NCI-H2171 treated with DMSO at 0.1 percent for 48 hours (cell line): ENCODE results near the gene TNNT3.
"Not testable (repeated sequence)": the region's sequence is repeated elsewhere in the genome, so short reads cannot be mapped to it uniquely, and the experiment has no call there.

ENCODE experiments used
- DNase-seq: peaks from one replicate; lab custom pipeline; 2025; lab: John Stamatoyannopoulos, UW

TNNT3 gene

GRCh38 chr11:1919391-1920127 lies at the start of gene TNNT3:
TSS of gene TNNT3 (plus strand) at chr11:1919703. CDS start at chr11:1922875, 3,172 bp downstream.
- no peak for DNase-seq

- no peak for DNase-seq
Measured at GRCh38 chr11:1870326-1870696, 49.2 kb upstream of the TNNT3 start.

- DNase-seq = no peak
Measured at GRCh38 chr11:1870721-1871466, 48.6 kb upstream of the TNNT3 start.

- DNase-seq = no peak
Measured at GRCh38 chr11:1871531-1871930, 48.0 kb upstream of the TNNT3 start.

- DNase-seq = no peak
Measured at GRCh38 chr11:1872267-1872985, 47.1 kb upstream of the TNNT3 start.

GRCh38 chr11:1873048-1873812 lies 46.3 kb upstream of the TNNT3 start:
- no peak for DNase-seq

- not testable (repeated sequence) for DNase-seq
Measured at GRCh38 chr11:1873813-1874150, 45.7 kb upstream of the TNNT3 start.

GRCh38 chr11:1874441-1875092 lies 44.9 kb upstream of the TNNT3 start:
- not testable (repeated sequence) for DNase-seq

- no peak for DNase-seq
Measured at GRCh38 chr11:1875093-1875850, 44.2 kb upstream of the TNNT3 start.

GRCh38 chr11:1875851-1876301 lies 43.6 kb upstream of the TNNT3 start:
- DNase-seq = peak; percentile 34

GRCh38 chr11:1876361-1877063 lies 43.0 kb upstream of the TNNT3 start:
- no peak for DNase-seq

- no peak for DNase-seq
Measured at GRCh38 chr11:1877211-1878136, 42.0 kb upstream of the TNNT3 start.

GRCh38 chr11:1878137-1879031 lies 41.1 kb upstream of the TNNT3 start:
- no peak for DNase-seq

- DNase-seq = no peak
Measured at GRCh38 chr11:1879342-1879940, 40.1 kb upstream of the TNNT3 start.

GRCh38 chr11:1879941-1880720 lies 39.4 kb upstream of the TNNT3 start:
- no peak for DNase-seq

GRCh38 chr11:1880746-1881441 lies 38.6 kb upstream of the TNNT3 start:
- DNase-seq = no peak
